Immature natural killer cell (primary cell): ENCODE data around the gene CACNA1A. TPM values are rescaled to one million over a fixed set of nuclear protein-coding genes. Genes with fewer than 3 reads are reported as not detected.
A peak's percentile ranks its signal among the peaks of the same experiment; 100 is the strongest.
"Not testable (repeated sequence)": the region's sequence is repeated elsewhere in the genome, so short reads cannot be mapped to it uniquely, and the experiment has no call there.

Experiments
- DNase-seq, 3 donors: peaks; one replicate each; pipeline ENCODE4 v3.0.0; 2022; ENCODE audit warnings: mixed read lengths in 1 of 3
- H3K27ac Mint-ChIP-seq, 6 donors: one replicate each; pipeline ENCODE4 v1.8.0; 2020; ENCODE audit warnings: mixed read lengths in 6 of 6, mild to moderate bottlenecking in 5 of 6, inconsistent platforms in 4 of 6, moderate library complexity in 3 of 6
- H3K27me3 Mint-ChIP-seq, 3 donors: one replicate each; pipeline ENCODE4 v1.8.0; 2020 to 2021; ENCODE audit warnings: low read depth in 3 of 3, mild to moderate bottlenecking in 3 of 3, mixed read lengths in 3 of 3, moderate library complexity in 3 of 3, inconsistent platforms in 1 of 3
- H3K36me3 Mint-ChIP-seq, 3 donors: one replicate each; pipeline ENCODE4 v1.8.0; 2020; ENCODE audit warnings: mixed read lengths in 3 of 3, inconsistent platforms in 2 of 3, mild to moderate bottlenecking in 2 of 3
- H3K4me1 Mint-ChIP-seq, 2 donors: one replicate each; pipeline ENCODE4 v1.8.0; 2020; ENCODE audit warnings: inconsistent platforms in 2 of 2, mild to moderate bottlenecking in 2 of 2, mixed read lengths in 2 of 2, moderate library complexity in 1 of 2
- H3K4me3 Mint-ChIP-seq, 5 donors: one replicate each; pipeline ENCODE4 v1.8.0; 2020; ENCODE audit warnings: mild to moderate bottlenecking in 5 of 5, mixed read lengths in 5 of 5, inconsistent platforms in 3 of 5, moderate library complexity in 3 of 5
- H3K9me3 Mint-ChIP-seq, 6 donors: one replicate each; pipeline ENCODE4 v1.8.0; 2020; ENCODE audit warnings: mild to moderate bottlenecking in 6 of 6, mixed read lengths in 6 of 6, inconsistent platforms in 4 of 6, moderate library complexity in 3 of 6
- polyA plus RNA-seq, 3 donors: library from polyadenylated mRNA; unstranded; fragments of 300-500 nt; fragmentation: Illumina TruSeq; gene quantifications; one replicate each; pipeline ENCODE4 v1.2.3, GENCODE V29; 2021

CACNA1A gene
- polyA plus RNA-seq, 3 donors from 2014 or later: 0.12 to 1.4 TPM; not detected in 1

- not testable (repeated sequence) for H3K4me3 Mint-ChIP-seq, DNase-seq
These were observed 328.7 kb downstream of the CACNA1A start for GRCh38 chr19:13177584-13177983.

GRCh38 chr19:13176345-13176744 is 329.9 kb downstream of the CACNA1A start:
- Mint-ChIP-seq H3K4me1 (peaks cover 38 to 45% of the 10 kb centered on the region in 2 donors), H3K27me3 (no peaks in the 10 kb centered on the region), H3K27ac (no peak overlapping the region), H3K36me3 (no peaks in the 10 kb centered on the region), H3K9me3 (no peaks in the 10 kb centered on the region), H3K4me3 (no peak overlapping the region)
- DNase-seq: no peak

More at GRCh38 chr19:13177584-13177983, 328.7 kb downstream of the CACNA1A start:
- peaks cover 37 to 43% of the 10 kb centered on the region in 2 donors for H3K4me1 Mint-ChIP-seq
- not testable (repeated sequence) for H3K36me3 Mint-ChIP-seq, H3K27me3 Mint-ChIP-seq, H3K9me3 Mint-ChIP-seq, H3K27ac Mint-ChIP-seq

- no peak for DNase-seq
- Mint-ChIP-seq H3K36me3 (no peaks in the 10 kb centered on the region), H3K9me3 (no peaks in the 10 kb centered on the region), H3K27me3 (peaks cover 0 to 2% (median 0%) of the 10 kb centered on the region in 3 donors), H3K4me3 (peak overlapping the region; percentile 51 to 82 (median 66)), H3K27ac (peak overlapping the region; percentile 85 to 96 (median 92)), H3K4me1 (peaks cover 51 to 58% of the 10 kb centered on the region in 2 donors)
These were observed 333.0 kb downstream of the CACNA1A start for GRCh38 chr19:13173139-13173737.

GRCh38 chr19:13172346-13173138 is 333.7 kb downstream of the CACNA1A start:
- peaks cover 57 to 65% of the 10 kb centered on the region in 2 donors for H3K4me1 Mint-ChIP-seq
- peaks cover 0 to 3% (median 2%) of the 10 kb centered on the region in 3 donors for H3K27me3 Mint-ChIP-seq
- peak in 2 of 3 donors; percentile 34 to 62 for DNase-seq
- H3K9me3 Mint-ChIP-seq: no peaks in the 10 kb centered on the region
- H3K4me3 Mint-ChIP-seq: peak overlapping the region; percentile 59 to 82 (median 66)
- no peaks in the 10 kb centered on the region for H3K36me3 Mint-ChIP-seq
- peak overlapping the region; percentile 85 to 96 (median 92) for H3K27ac Mint-ChIP-seq

GRCh38 chr19:13171146-13171545 is 335.1 kb downstream of the CACNA1A start:
- peak overlapping the region; percentile 46 to 96 (median 87) for H3K27ac Mint-ChIP-seq
- H3K9me3 Mint-ChIP-seq: no peaks in the 10 kb centered on the region
- H3K4me3 Mint-ChIP-seq: peak overlapping the region; percentile 30 to 74 (median 38)
- peaks cover 0 to 4% (median 3%) of the 10 kb centered on the region in 3 donors for H3K27me3 Mint-ChIP-seq
- DNase-seq: no peak
- H3K36me3 Mint-ChIP-seq: no peaks in the 10 kb centered on the region
- peaks cover 69 to 77% of the 10 kb centered on the region in 2 donors for H3K4me1 Mint-ChIP-seq

- H3K36me3 Mint-ChIP-seq: no peaks in the 10 kb centered on the region
These were observed 336.5 kb downstream of the CACNA1A start for GRCh38 chr19:13169769-13170168.

GRCh38 chr19:13166151-13166550 is 340.1 kb downstream of the CACNA1A start:
- peak overlapping the region in 3 of 5 donors; percentile 23 to 89 (median 36) for H3K4me3 Mint-ChIP-seq
- H3K36me3 Mint-ChIP-seq, H3K9me3 Mint-ChIP-seq, H3K27me3 Mint-ChIP-seq, DNase-seq: not testable (repeated sequence)
- H3K27ac Mint-ChIP-seq: peak overlapping the region; percentile 94 to 99 (median 98)
- peaks cover 83 to 88% of the 10 kb centered on the region in 2 donors for H3K4me1 Mint-ChIP-seq

More at GRCh38 chr19:13169769-13170168, 336.5 kb downstream of the CACNA1A start:
- peak overlapping the region in 2 of 5 donors; percentile 6 to 36 for H3K4me3 Mint-ChIP-seq
- H3K9me3 Mint-ChIP-seq: no peaks in the 10 kb centered on the region
- H3K27me3 Mint-ChIP-seq: peaks cover 0 to 4% (median 4%) of the 10 kb centered on the region in 3 donors
- H3K4me1 Mint-ChIP-seq: peaks cover 83 to 86% of the 10 kb centered on the region in 2 donors
- DNase-seq: no peak
- H3K27ac Mint-ChIP-seq: peak overlapping the region; percentile 94 to 99 (median 98)

GRCh38 chr19:13165162-13165997 is 340.9 kb downstream of the CACNA1A start:
- no peaks in the 10 kb centered on the region for H3K9me3 Mint-ChIP-seq
- H3K4me1 Mint-ChIP-seq: peaks cover 78 to 87% of the 10 kb centered on the region in 2 donors
- peaks cover 2 to 8% (median 6%) of the 10 kb centered on the region in 3 donors for H3K27me3 Mint-ChIP-seq
- H3K36me3 Mint-ChIP-seq: no peaks in the 10 kb centered on the region
- H3K4me3 Mint-ChIP-seq: peak overlapping the region in 4 of 5 donors; percentile 75 to 93 (median 87)
- no peak for DNase-seq
- H3K27ac Mint-ChIP-seq: peak overlapping the region; percentile 94 to 99 (median 98)

- Mint-ChIP-seq H3K4me3 (peak overlapping the region; percentile 60 to 93 (median 85)), H3K36me3 (no peaks in the 10 kb centered on the region), H3K27me3 (peaks cover 2 to 10% (median 6%) of the 10 kb centered on the region in 3 donors), H3K27ac (peak overlapping the region; percentile 92 to 99 (median 98)), H3K4me1 (peaks cover 77 to 84% of the 10 kb centered on the region in 2 donors), H3K9me3 (no peaks in the 10 kb centered on the region)
- peak; percentile 53 to 65 (median 63) for DNase-seq
These were observed 341.7 kb downstream of the CACNA1A start for GRCh38 chr19:13164343-13165161.

- Mint-ChIP-seq H3K36me3 (no peaks in the 10 kb centered on the region), H3K4me1 (peaks cover 69 to 81% of the 10 kb centered on the region in 2 donors), H3K27ac (peak overlapping the region; percentile 92 to 99 (median 98)), H3K4me3 (peak overlapping the region; percentile 60 to 93 (median 85)), H3K27me3 (peaks cover 2 to 13% (median 6%) of the 10 kb centered on the region in 3 donors), H3K9me3 (no peaks in the 10 kb centered on the region)
- DNase-seq: peak in 2 of 3 donors; percentile 25 to 39
These were observed 342.5 kb downstream of the CACNA1A start for GRCh38 chr19:13163609-13164342.

GRCh38 chr19:13162724-13163608 is 343.3 kb downstream of the CACNA1A start:
- H3K4me1 Mint-ChIP-seq: peaks cover 72 to 80% of the 10 kb centered on the region in 2 donors
- peak overlapping the region; percentile 92 to 99 (median 98) for H3K27ac Mint-ChIP-seq
- peaks cover 2 to 13% (median 5%) of the 10 kb centered on the region in 3 donors for H3K27me3 Mint-ChIP-seq
- H3K36me3 Mint-ChIP-seq: no peaks in the 10 kb centered on the region
- DNase-seq: peak; percentile 67 to 74 (median 71)
- H3K4me3 Mint-ChIP-seq: peak overlapping the region; percentile 85 to 93 (median 86)
- H3K9me3 Mint-ChIP-seq: no peaks in the 10 kb centered on the region
